HepG2 (cell line): Measurements from ENCODE around the gene PRKCB. TPM values are rescaled to one million over a fixed set of nuclear protein-coding genes. Genes with fewer than 3 reads are reported as not detected.

ENCODE experiments used
- ATAC-seq: fragments of 200-7000 bp; cut with Tn5 transposase; 3 replicates; pipeline ENCODE4 v1.9.1; 2020; ENCODE audit warnings: mild to moderate bottlenecking, moderate library complexity
- BruUV-seq: library from RNA; stranded (reverse); fragments of 400-500 nt; replicated peaks from 2 replicates; lab custom pipeline; 2021; lab: Mats Ljungman, UMichigan
- CTCF ChIA-PET: fragments of 300-600 bp; formaldehyde crosslinking; extraction: SDS; loops from one replicate; lab custom pipeline; 2021; ENCODE audit warnings: low total read pairs, inconsistent platforms, low intra/inter-chr PET ratio; lab: Yijun Ruan, JAX
- POLR2A ChIA-PET: fragments of 350-600 bp; sonication (Branson Sonifier 250); formaldehyde crosslinking; loops from one replicate; lab custom pipeline; 2020; ENCODE audit warnings: antibody characterized with exemption, inconsistent platforms; lab: Yijun Ruan, JAX
- DNase-seq: peaks from one replicate; pipeline ENCODE4 v3.0.0-alpha.2; 2015; ENCODE audit warnings: low spot score
- FAIRE-seq: peaks from 3 replicates; lab custom pipeline; 2011; peaks lifted over from hg19 to GRCh38; lab: Jason Lieb, UNC
- H2AFZ ChIP-seq: one replicate; pipeline ENCODE4 v1.6.1; 2011; ENCODE audit warnings: low read length, inconsistent platforms
- H3K27ac ChIP-seq: fragments of 300-600 bp; 3 replicates; pipeline ENCODE4 v1.8.0; 2011; ENCODE audit warnings: mixed run types, mild to moderate bottlenecking, mixed read lengths, low read length, inconsistent platforms; ENCODE audit not compliant: insufficient read depth; ENCODE audit errors: extremely low read length
- H3K27me3 ChIP-seq, 2 experiments: fragments of 200-600 bp in 1 of 2; 2 replicates in 1 of 2; 3 replicates in 1 of 2; pipeline versions ENCODE4 v1.6.0 to v1.8.0; 2011; ENCODE audit warnings: low read length in 2 of 2, mild to moderate bottlenecking in 2 of 2, moderate library complexity in 2 of 2, inconsistent platforms in 1 of 2; ENCODE audit not compliant: insufficient read depth in 2 of 2, control insufficient read depth in 1 of 2
- H3K36me3 ChIP-seq, 2 experiments: fragments of 200-600 bp in 1 of 2; replicated peaks in 1 of 2; 2 replicates in 1 of 2; 3 replicates in 1 of 2; pipeline versions ENCODE4 v1.5.1 to v1.8.0; 2011; ENCODE audit warnings: low read length in 2 of 2, inconsistent platforms in 1 of 2; ENCODE audit not compliant: insufficient read depth in 2 of 2, control insufficient read depth in 1 of 2
- H3K4me1 ChIP-seq: 2 replicates; pipeline ENCODE4 v1.5.1; 2012; ENCODE audit warnings: low read length, inconsistent platforms; ENCODE audit not compliant: insufficient read depth
- H3K4me2 ChIP-seq: 2 replicates; pipeline ENCODE4 v1.6.0; 2011; ENCODE audit warnings: low read depth, low read length, inconsistent platforms
- H3K4me3 ChIP-seq, 3 experiments: fragments of 200-600 bp in 1 of 3; sonication (generic), shearing (Covaris generic) in 1 of 3; replicated peaks in 1 of 3; 2 replicates each; pipeline ENCODE4 v1.5.1; 2011 to 2016; ENCODE audit warnings: low read length in 3 of 3, inconsistent platforms in 2 of 3, low read depth in 2 of 3, mild to moderate bottlenecking in 2 of 3, control low read depth in 1 of 3, mixed read lengths in 1 of 3; ENCODE audit not compliant: insufficient read depth in 1 of 3
- H3K79me2 ChIP-seq: one replicate; pipeline ENCODE4 v1.6.1; 2011; ENCODE audit warnings: low read length, inconsistent platforms; ENCODE audit not compliant: insufficient read depth
- H3K9ac ChIP-seq: 2 replicates; pipeline ENCODE4 v1.6.0; 2011; ENCODE audit warnings: mild to moderate bottlenecking, low read depth, low read length, inconsistent platforms; ENCODE audit not compliant: insufficient read depth
- H3K9me3 ChIP-seq: 2 replicates; pipeline ENCODE4 v1.5.1; 2012; ENCODE audit warnings: mild to moderate bottlenecking, low read length
- H4K20me1 ChIP-seq: 2 replicates; pipeline ENCODE4 v1.6.0; 2011; ENCODE audit warnings: inconsistent platforms, mild to moderate bottlenecking, low read length, moderate library complexity; ENCODE audit not compliant: insufficient read depth
- FOSL2 ChIP-seq: sonication (generic); formaldehyde crosslinking; IDR thresholded peaks from 2 replicates; pipeline ENCODE4 v1.4.0; 2020; ENCODE audit warnings: missing genetic modification reagents
- GATAD1 ChIP-seq: IDR thresholded peaks from 2 replicates; pipeline ENCODE4 v1.6.1; 2016; ENCODE audit warnings: missing genetic modification reagents, missing compliant biosample characterization
- POLR2G ChIP-seq: fragments of 200-400 bp; formaldehyde crosslinking; IDR thresholded peaks from 2 replicates; pipeline ENCODE4 v1.6.1; 2018; ENCODE audit warnings: mild to moderate bottlenecking, low read depth, low read length, moderate library complexity
- RBM22 ChIP-seq: fragments of 200-400 bp; formaldehyde crosslinking; optimal IDR thresholded peaks from 2 replicates; pipeline ENCODE3; 2017; ENCODE audit warnings: mild to moderate bottlenecking, low read length, moderate library complexity
- TCF12 ChIP-seq, 2 experiments: fragments of 450-650 bp in 1 of 2; sonication (generic) in 1 of 2; formaldehyde crosslinking in 1 of 2; IDR thresholded peaks; 2 replicates each; pipeline versions ENCODE4 v1.6.1 to v1.8.0; 2017 to 2022; ENCODE audit warnings: antibody characterized with exemption in 1 of 2, mild to moderate bottlenecking in 1 of 2, missing genetic modification reagents in 1 of 2, moderate library complexity in 1 of 2
- ZNF652 ChIP-seq: IDR thresholded peaks from 2 replicates; pipeline ENCODE4 v1.6.1; 2016; ENCODE audit warnings: low read depth, borderline replicate concordance
- ZNF83 ChIP-seq: sonication (generic); formaldehyde crosslinking; IDR thresholded peaks from 2 replicates; pipeline ENCODE4 v1.4.0; 2020; ENCODE audit warnings: missing genetic modification reagents, mild to moderate bottlenecking, borderline replicate concordance
- in situ Hi-C: cut with HindIII; loops from 2 replicates; pipeline ENCODE4 v1.10.0; 2017; ENCODE audit warnings: low pct_unique_long_range_greater_than_20kb; ENCODE audit not compliant: extremely low pct_ligation_motif_present
- intact Hi-C: fragments of 100-400 bp; cut with micrococcal nuclease; formaldehyde crosslinking; loops from one replicate; pipeline ENCODE4 v1.10.0; 2022; ENCODE audit not compliant: unreplicated experiment
- polyA plus RNA-seq, 8 experiments: library from polyadenylated mRNA; depleted of rRNA in 3 of 8; stranded (reverse) in 7 of 8; unstranded in 1 of 8; fragments of >200 nt; fragmentation: Illumina TruSeq in 4 of 8; extraction: Trizol in 4 of 8; gene quantifications; 2 replicates each; pipeline versions ENCODE4 v1.2.1 to v1.2.3, GENCODE V29; 2011 to 2016; ENCODE audit warnings: low read depth in 4 of 8, missing spikeins in 1 of 8, mixed read lengths in 1 of 8; ENCODE audit not compliant: insufficient read depth in 1 of 8
- total RNA-seq, 5 experiments: library from RNA; depleted of rRNA; stranded (reverse); fragments of >200 nt; fragmentation: Illumina TruSeq; extraction: Trizol; gene quantifications; 2 replicates each; pipeline ENCODE4 v1.2.3, GENCODE V29; 2016; ENCODE audit warnings: low read depth in 1 of 5
- TF ChIP-seq, protein P1 (sequence below): sonication (generic); formaldehyde crosslinking; conservative IDR thresholded peaks from 2 replicates; pipeline ENCODE4 v1.4.0; 2020; ENCODE audit warnings: missing genetic modification reagents

Gene PRKCB
- total and polyA plus RNA-seq, 2 of the 13 experiments (the other 11 are each of a cell fraction or from before 2014, with no cell fraction given), result 0.01 TPM; not detected in 1

DNA sequence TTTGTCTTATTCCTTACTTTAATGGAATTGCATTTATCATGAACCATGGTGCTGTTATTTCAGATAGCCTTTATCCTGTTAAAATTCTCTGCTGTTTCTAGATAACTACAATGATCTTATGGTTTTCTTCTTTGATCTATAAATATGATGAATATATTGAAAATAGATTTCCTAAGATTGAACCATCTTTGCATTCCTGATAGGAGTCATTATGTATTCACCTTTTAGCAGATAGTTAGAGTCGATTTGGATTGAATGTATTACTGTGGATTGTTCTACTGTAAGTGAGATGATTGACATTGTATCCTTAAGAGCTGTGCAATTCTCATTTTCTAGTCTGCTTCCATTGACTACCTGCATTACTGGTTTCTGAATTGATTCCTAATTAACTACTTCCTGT lies 255.3 kb downstream of the PRKCB start (continued):
- TF ChIP-seq ZNF652 (CRISPR knock-in tag) (no peak), GATAD1 (CRISPR knock-in tag) (no peak), ZNF83 (no peak), TCF12 (IDR thresholded peaks at IDR 0.05) (no peak), TCF12 (CRISPR knock-in tag; IDR thresholded peaks at IDR 0.05) (no peak)
- TF ChIP-seq, protein P1, sequence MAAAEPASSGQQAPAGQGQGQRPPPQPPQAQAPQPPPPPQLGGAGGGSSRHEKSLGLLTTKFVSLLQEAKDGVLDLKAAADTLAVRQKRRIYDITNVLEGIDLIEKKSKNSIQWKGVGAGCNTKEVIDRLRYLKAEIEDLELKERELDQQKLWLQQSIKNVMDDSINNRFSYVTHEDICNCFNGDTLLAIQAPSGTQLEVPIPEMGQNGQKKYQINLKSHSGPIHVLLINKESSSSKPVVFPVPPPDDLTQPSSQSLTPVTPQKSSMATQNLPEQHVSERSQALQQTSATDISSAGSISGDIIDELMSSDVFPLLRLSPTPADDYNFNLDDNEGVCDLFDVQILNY, result no peak

- no TSS peak for BruUV-seq
- H3K4me2 ChIP-seq, result no peak overlapping the region
- no peaks in the 10 kb centered on the region for H3K27me3 ChIP-seq
- no peak overlapping the region for H3K4me3 ChIP-seq
- H2AFZ ChIP-seq, result no peak overlapping the region
- ChIA-PET CTCF (no interaction called here), POLR2A (no interaction called here)
- TF ChIP-seq POLR2G (no peak), FOSL2 (CRISPR knock-in tag) (no peak), RBM22 (no peak)
- intact Hi-C loops, result no loop called here
- in situ Hi-C loops, result no loop called here
- FAIRE-seq (no peak), DNase-seq (no peak), ATAC-seq (no peak)
- no peaks in the 10 kb centered on the region for H3K36me3 ChIP-seq
- H3K27ac ChIP-seq, result no peak overlapping the region
- H3K9me3 ChIP-seq, result 0 out of 2 replicates have a peak, but pooled peaks cover 6% of the 10 kb centered on the region
- H3K4me1 ChIP-seq, result no peaks in the 10 kb centered on the region
- H3K79me2 ChIP-seq, result no peaks in the 10 kb centered on the region
- H3K9ac ChIP-seq, result no peak overlapping the region
- no peaks in the 10 kb centered on the region for H4K20me1 ChIP-seq
These were observed 257.3 kb downstream of the PRKCB start for GRCh38 chr16:24093049-24093448.
